ENCODE results near the gene RAB14.

The RAB14 gene

DNA sequence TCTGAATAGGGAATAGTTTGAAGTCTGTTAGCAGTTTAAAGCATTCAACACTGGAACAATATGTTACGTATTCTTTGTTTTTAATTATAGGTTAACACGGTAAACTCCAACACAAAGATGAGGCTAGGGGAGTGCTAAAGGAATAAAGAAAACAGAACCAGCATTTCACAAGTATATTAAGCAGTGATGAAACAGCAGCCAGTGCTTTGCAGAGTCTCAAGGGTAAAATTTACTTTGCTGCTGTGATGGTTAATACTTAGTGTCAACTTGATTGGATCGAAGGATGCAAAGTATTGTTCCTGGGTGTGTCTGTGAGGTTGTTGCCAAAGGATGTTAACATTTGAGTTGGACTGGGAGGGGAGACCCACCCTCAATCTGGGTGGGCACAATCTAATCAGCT, 36.2 kb upstream of the RAB14 start:
- Histone ChIP-seq H3K27me3 (ENCODE audit: low read depth, low read length) (no peaks in the 10 kb centered on the region), H4K20me1 (ENCODE audit: insufficient read depth, low read length) (no peaks in the 10 kb centered on the region), H3K27ac (ENCODE audit: low read length) (no peak overlapping the region), H3K36me3 (replicated peaks; ENCODE audit: low read depth, low read length) (no peaks in the 10 kb centered on the region), H2AFZ (ENCODE audit: low read depth, low read length) (no peak overlapping the region), H3K79me2 (ENCODE audit: low read length) (no peaks in the 10 kb centered on the region), H3K4me3 (ENCODE audit: low read length) (no peak overlapping the region), H3K9me3 (ENCODE audit: insufficient read depth, low read length) (no peaks in the 10 kb centered on the region), H3K9ac (ENCODE audit: low read length) (no peak overlapping the region), H3K4me1 (ENCODE audit: low read length) (no peaks in the 10 kb centered on the region), H3K4me2 (ENCODE audit: low read length) (no peak overlapping the region)
- TF ChIP-seq EZH2phosphoT487 (IDR thresholded peaks at IDR 0.05; ENCODE audit: low read depth): no peak
- TF ChIP-seq, protein P1, sequence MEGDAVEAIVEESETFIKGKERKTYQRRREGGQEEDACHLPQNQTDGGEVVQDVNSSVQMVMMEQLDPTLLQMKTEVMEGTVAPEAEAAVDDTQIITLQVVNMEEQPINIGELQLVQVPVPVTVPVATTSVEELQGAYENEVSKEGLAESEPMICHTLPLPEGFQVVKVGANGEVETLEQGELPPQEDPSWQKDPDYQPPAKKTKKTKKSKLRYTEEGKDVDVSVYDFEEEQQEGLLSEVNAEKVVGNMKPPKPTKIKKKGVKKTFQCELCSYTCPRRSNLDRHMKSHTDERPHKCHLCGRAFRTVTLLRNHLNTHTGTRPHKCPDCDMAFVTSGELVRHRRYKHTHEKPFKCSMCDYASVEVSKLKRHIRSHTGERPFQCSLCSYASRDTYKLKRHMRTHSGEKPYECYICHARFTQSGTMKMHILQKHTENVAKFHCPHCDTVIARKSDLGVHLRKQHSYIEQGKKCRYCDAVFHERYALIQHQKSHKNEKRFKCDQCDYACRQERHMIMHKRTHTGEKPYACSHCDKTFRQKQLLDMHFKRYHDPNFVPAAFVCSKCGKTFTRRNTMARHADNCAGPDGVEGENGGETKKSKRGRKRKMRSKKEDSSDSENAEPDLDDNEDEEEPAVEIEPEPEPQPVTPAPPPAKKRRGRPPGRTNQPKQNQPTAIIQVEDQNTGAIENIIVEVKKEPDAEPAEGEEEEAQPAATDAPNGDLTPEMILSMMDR (IDR thresholded peaks at IDR 0.05; ENCODE audit: low read depth, low read length): no peak

DNA sequence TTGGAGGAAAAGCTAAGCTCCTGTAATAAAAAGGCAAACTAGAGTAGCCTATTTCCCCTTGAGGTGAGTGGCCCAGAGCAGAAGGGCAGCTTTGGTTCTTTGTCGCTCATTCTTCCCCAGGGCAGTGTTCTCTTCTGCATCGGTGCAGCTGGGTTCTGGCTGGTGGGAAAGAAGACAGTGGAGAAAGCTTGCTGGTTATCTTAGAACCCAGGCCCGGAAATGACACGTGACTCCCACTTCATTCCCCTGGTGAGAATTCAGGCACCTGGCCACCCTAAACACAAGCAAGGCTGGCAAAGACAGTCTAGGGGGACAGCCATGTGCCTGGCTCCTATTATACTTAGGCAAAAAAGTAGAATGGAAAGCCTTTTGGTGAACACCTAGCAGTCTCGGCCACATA, 33.8 kb upstream of the RAB14 start:
- TF ChIP-seq, protein P1 (IDR thresholded peaks at IDR 0.05; ENCODE audit: low read depth, low read length): no peak
- no peak for TF ChIP-seq EZH2phosphoT487 (IDR thresholded peaks at IDR 0.05; ENCODE audit: low read depth)
- Histone ChIP-seq H2AFZ (ENCODE audit: low read depth, low read length) (no peak overlapping the region), H3K4me1 (ENCODE audit: low read length) (no peaks in the 10 kb centered on the region), H3K9ac (ENCODE audit: low read length) (no peak overlapping the region), H3K27ac (ENCODE audit: low read length) (no peak overlapping the region), H3K4me3 (ENCODE audit: low read length) (no peak overlapping the region), H4K20me1 (ENCODE audit: insufficient read depth, low read length) (no peaks in the 10 kb centered on the region), H3K36me3 (replicated peaks; ENCODE audit: low read depth, low read length) (no peaks in the 10 kb centered on the region), H3K79me2 (ENCODE audit: low read length) (no peaks in the 10 kb centered on the region), H3K9me3 (ENCODE audit: insufficient read depth, low read length) (no peaks in the 10 kb centered on the region), H3K4me2 (ENCODE audit: low read length) (no peak overlapping the region), H3K27me3 (ENCODE audit: low read depth, low read length) (no peaks in the 10 kb centered on the region)

DNA sequence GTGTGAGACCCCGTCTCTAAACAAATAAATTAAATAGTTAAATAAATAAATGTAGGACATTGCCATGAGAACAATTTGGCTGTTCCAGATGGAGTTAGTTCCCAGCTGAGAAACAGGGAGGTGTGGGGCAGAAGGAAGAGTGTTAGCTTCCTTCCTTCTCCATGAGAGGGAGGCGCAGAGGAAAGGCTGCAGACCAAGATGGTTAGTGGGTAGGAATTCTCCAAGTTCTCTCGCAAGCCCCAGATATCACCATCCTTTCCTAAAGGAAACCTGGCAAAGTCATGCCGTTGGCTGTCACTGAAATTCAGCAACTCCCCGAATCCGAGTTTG, 33.1 kb upstream of the RAB14 start:
- no peak overlapping the region for H2AFZ ChIP-seq (ENCODE audit: low read depth, low read length)
- no peaks in the 10 kb centered on the region for H4K20me1 ChIP-seq (ENCODE audit: insufficient read depth, low read length)
- H3K36me3 ChIP-seq (replicated peaks; ENCODE audit: low read depth, low read length): no peaks in the 10 kb centered on the region
- TF ChIP-seq, protein P1 (IDR thresholded peaks at IDR 0.05; ENCODE audit: low read depth, low read length): no peak
- TF ChIP-seq EZH2phosphoT487 (IDR thresholded peaks at IDR 0.05; ENCODE audit: low read depth): no peak
- H3K9me3 ChIP-seq (ENCODE audit: insufficient read depth, low read length): no peaks in the 10 kb centered on the region
- no peak overlapping the region for H3K9ac ChIP-seq (ENCODE audit: low read length)
- H3K27ac ChIP-seq (ENCODE audit: low read length): no peak overlapping the region
- H3K4me2 ChIP-seq (ENCODE audit: low read length): no peak overlapping the region
- H3K4me1 ChIP-seq (ENCODE audit: low read length): no peaks in the 10 kb centered on the region
- H3K79me2 ChIP-seq (ENCODE audit: low read length): no peaks in the 10 kb centered on the region
- no peaks in the 10 kb centered on the region for H3K27me3 ChIP-seq (ENCODE audit: low read depth, low read length)
- H3K4me3 ChIP-seq (ENCODE audit: low read length): no peak overlapping the region

DNA sequence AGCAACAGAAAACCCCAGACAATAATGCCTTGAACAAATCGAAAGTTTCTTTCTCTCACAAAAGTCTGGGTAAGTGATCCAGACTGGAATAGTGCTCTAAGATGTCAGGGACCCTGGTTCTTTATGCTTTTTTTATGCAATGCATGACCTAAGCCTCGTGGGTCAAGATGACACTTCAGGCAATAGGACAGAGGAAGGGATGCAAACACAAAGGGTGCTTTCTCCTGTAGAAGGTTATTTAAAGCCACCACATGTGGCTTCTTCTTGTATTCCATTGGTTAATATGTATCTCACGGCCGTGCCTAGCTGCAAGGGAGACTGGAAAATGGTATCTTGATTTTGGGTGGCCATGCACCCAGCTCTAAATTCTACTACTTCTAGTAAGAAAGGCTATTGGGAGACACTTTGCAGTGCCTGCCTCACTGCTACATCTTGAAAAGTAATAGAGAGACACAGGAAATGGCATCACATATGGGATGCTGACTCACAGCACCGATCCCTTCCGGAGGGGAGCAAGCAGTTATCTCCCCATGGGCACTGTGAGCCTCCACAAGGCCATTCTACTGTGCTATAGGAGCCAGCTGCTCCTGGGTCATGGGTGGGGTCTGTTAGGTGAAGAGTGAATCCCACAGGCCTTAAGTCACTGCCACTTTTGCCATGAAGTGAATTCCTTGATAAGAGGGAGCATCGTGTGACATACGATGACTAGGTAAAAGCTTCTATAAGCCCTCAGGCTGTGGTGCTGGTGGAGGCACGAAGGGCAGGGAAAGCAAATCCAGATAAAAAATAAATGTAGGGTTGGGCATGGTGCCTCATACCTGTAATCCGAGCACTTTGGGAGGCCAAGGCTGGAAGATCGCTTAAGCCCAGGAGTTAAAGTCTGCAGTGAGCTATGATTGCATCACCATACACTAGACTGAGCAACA, 32.5 kb upstream of the RAB14 start:
- H3K4me2 ChIP-seq (ENCODE audit: low read length): no peak overlapping the region
- no peaks in the 10 kb centered on the region for H4K20me1 ChIP-seq (ENCODE audit: insufficient read depth, low read length)
- no peaks in the 10 kb centered on the region for H3K36me3 ChIP-seq (replicated peaks; ENCODE audit: low read depth, low read length)
- TF ChIP-seq EZH2phosphoT487 (IDR thresholded peaks at IDR 0.05; ENCODE audit: low read depth): no peak
- TF ChIP-seq, protein P1 (IDR thresholded peaks at IDR 0.05; ENCODE audit: low read depth, low read length): no peak
- H3K27ac ChIP-seq (ENCODE audit: low read length): no peak overlapping the region
- no peaks in the 10 kb centered on the region for H3K27me3 ChIP-seq (ENCODE audit: low read depth, low read length)
- no peak overlapping the region for H3K9ac ChIP-seq (ENCODE audit: low read length)
- no peaks in the 10 kb centered on the region for H3K9me3 ChIP-seq (ENCODE audit: insufficient read depth, low read length)
- H2AFZ ChIP-seq (ENCODE audit: low read depth, low read length): no peak overlapping the region
- no peak overlapping the region for H3K4me3 ChIP-seq (ENCODE audit: low read length)
- H3K4me1 ChIP-seq (ENCODE audit: low read length): no peaks in the 10 kb centered on the region
- H3K79me2 ChIP-seq (ENCODE audit: low read length): no peaks in the 10 kb centered on the region

All from OCI-LY3 (cell line).